Measurements from ENCODE around the gene SERGEF. TPM values are rescaled to one million over a fixed set of nuclear protein-coding genes. Genes with fewer than 3 reads are reported as not detected.

The SERGEF gene
- total RNA-seq, 2 donors from 2014 or later, result 27.3 to 32.0 TPM

- Histone ChIP-seq H3K36me3 (peaks cover 10% of the 10 kb centered on the region), H3K27me3 (replicated peaks; ENCODE audit: insufficient read depth) (no peaks in the 10 kb centered on the region), H3K27ac (no peak overlapping the region), H3K4me3 (no peak overlapping the region), H3K9me3 (no peaks in the 10 kb centered on the region), H3K4me1 (ENCODE audit: control insufficient read depth in 1 of 2, low read depth in 2 of 2) (peaks cover 0 to 2% of the 10 kb centered on the region in 2 donors)
- TF ChIP-seq, protein P1, sequence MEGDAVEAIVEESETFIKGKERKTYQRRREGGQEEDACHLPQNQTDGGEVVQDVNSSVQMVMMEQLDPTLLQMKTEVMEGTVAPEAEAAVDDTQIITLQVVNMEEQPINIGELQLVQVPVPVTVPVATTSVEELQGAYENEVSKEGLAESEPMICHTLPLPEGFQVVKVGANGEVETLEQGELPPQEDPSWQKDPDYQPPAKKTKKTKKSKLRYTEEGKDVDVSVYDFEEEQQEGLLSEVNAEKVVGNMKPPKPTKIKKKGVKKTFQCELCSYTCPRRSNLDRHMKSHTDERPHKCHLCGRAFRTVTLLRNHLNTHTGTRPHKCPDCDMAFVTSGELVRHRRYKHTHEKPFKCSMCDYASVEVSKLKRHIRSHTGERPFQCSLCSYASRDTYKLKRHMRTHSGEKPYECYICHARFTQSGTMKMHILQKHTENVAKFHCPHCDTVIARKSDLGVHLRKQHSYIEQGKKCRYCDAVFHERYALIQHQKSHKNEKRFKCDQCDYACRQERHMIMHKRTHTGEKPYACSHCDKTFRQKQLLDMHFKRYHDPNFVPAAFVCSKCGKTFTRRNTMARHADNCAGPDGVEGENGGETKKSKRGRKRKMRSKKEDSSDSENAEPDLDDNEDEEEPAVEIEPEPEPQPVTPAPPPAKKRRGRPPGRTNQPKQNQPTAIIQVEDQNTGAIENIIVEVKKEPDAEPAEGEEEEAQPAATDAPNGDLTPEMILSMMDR (IDR thresholded peaks at IDR 0.05), result no peak
- DNase-seq (ENCODE audit: low spot score) (no peak), ATAC-seq (ENCODE audit: insufficient number of reproducible peaks, low FRiP score, low read depth) (no peak)
These were observed 45.2 kb downstream of the SERGEF start for GRCh38 chr11:17967661-17968060.

DNA sequence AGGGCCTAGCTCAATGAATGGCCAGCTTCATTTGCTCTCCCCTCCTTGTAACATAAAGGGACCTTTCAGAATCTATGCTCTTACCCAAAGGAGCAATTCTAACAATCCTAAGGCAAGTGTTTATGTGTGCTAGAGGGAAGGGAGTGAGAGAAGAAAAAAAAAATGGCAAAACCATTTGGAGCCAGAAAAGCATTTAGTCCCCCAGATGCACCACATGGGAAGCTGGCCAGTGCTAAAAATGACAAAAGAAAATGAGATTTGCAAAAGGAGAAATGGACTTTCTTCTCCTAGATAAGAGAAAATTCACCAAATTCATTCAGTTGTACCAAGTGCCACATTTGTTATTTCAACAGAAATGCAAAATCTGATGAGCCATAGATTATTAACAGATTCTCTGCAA lies 52.8 kb downstream of the SERGEF start:
- TF ChIP-seq, protein P1 (IDR thresholded peaks at IDR 0.05), result no peak
- DNase-seq (ENCODE audit: low spot score) (no peak), ATAC-seq (ENCODE audit: insufficient number of reproducible peaks, low FRiP score, low read depth) (no peak)
- H3K36me3 ChIP-seq, result peaks cover 28% of the 10 kb centered on the region
- H3K4me1 ChIP-seq (ENCODE audit: control insufficient read depth in 1 of 2, low read depth in 2 of 2), result peaks cover 0 to 2% of the 10 kb centered on the region in 2 donors
- no peaks in the 10 kb centered on the region for H3K27me3 ChIP-seq (replicated peaks; ENCODE audit: insufficient read depth)
- no peak overlapping the region for H3K27ac ChIP-seq
- H3K9me3 ChIP-seq, result no peaks in the 10 kb centered on the region
- no peak overlapping the region for H3K4me3 ChIP-seq

DNA sequence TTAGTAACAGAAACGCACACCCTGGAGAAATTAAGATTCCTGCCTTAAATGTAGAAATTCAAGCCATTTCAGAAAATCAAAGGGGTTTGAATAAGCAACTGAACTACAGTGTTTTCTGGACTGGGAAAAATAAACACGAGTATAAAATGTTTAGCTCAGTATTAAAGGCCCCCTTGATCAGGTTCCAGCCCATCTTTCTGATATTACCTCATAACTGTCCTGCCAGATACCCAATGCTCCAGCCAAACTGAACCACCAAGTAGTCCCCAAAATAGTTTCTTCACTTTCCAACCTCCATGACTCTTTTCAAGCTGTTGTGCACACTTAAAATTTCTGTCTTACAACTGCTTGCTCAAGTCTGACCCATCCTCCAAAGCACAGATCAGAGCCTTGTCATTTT lies 54.4 kb downstream of the SERGEF start:
- no peak overlapping the region for H3K27ac ChIP-seq
- ATAC-seq (ENCODE audit: insufficient number of reproducible peaks, low FRiP score, low read depth) (no peak), DNase-seq (ENCODE audit: low spot score) (no peak)
- TF ChIP-seq, protein P1 (IDR thresholded peaks at IDR 0.05), result no peak
- no peaks in the 10 kb centered on the region for H3K9me3 ChIP-seq
- H3K27me3 ChIP-seq (replicated peaks; ENCODE audit: insufficient read depth), result no peaks in the 10 kb centered on the region
- peaks cover 8 to 18% of the 10 kb centered on the region in 2 donors for H3K4me1 ChIP-seq (ENCODE audit: control insufficient read depth in 1 of 2, low read depth in 2 of 2)
- no peak overlapping the region for H3K4me3 ChIP-seq
- H3K36me3 ChIP-seq, result peaks cover 28% of the 10 kb centered on the region

- no peak for DNase-seq (ENCODE audit: low spot score)
- H3K4me3 ChIP-seq, result no peak overlapping the region
- H3K27ac ChIP-seq, result peak overlapping the region; percentile 43 to 64
- H3K4me1 ChIP-seq (ENCODE audit: control insufficient read depth in 1 of 2, low read depth in 2 of 2), result peaks cover 8 to 21% of the 10 kb centered on the region in 2 donors
- H3K36me3 ChIP-seq, result peaks cover 20% of the 10 kb centered on the region
- no peaks in the 10 kb centered on the region for H3K9me3 ChIP-seq
- H3K27me3 ChIP-seq (replicated peaks; ENCODE audit: insufficient read depth), result no peaks in the 10 kb centered on the region
- ATAC-seq (ENCODE audit: insufficient number of reproducible peaks, low FRiP score, low read depth), result peak; percentile 52
- TF ChIP-seq, protein P1 (IDR thresholded peaks at IDR 0.05), result no peak
These were observed 58.2 kb downstream of the SERGEF start for GRCh38 chr11:17954395-17955252.

- H3K27ac ChIP-seq, result no peak overlapping the region
- no peaks in the 10 kb centered on the region for H3K9me3 ChIP-seq
- TF ChIP-seq, protein P1 (IDR thresholded peaks at IDR 0.05), result no peak
- DNase-seq (ENCODE audit: low spot score), result no peak
- peaks cover 8 to 21% of the 10 kb centered on the region in 2 donors for H3K4me1 ChIP-seq (ENCODE audit: control insufficient read depth in 1 of 2, low read depth in 2 of 2)
- ATAC-seq (ENCODE audit: insufficient number of reproducible peaks, low FRiP score, low read depth), result no peak
- H3K36me3 ChIP-seq, result peaks cover 11% of the 10 kb centered on the region
- no peaks in the 10 kb centered on the region for H3K27me3 ChIP-seq (replicated peaks; ENCODE audit: insufficient read depth)
- H3K4me3 ChIP-seq, result no peak overlapping the region
These were observed 60.4 kb downstream of the SERGEF start for GRCh38 chr11:17952487-17952886.

All from thoracic aorta (tissue), 2 donors.